BE2C (cell line): Measurements from ENCODE around the gene P2RY13.

Experiments
- DNase-seq: peaks from one replicate; pipeline ENCODE4 v3.0.0-alpha.2; 2020
- H3K27me3 ChIP-seq: fragments of 250-450 bp; sonication (Bioruptor Pico); 2 replicates; pipeline ENCODE4 v1.5.1; 2020; ENCODE audit warnings: mild to moderate bottlenecking
- H3K36me3 ChIP-seq: fragments of 250-450 bp; sonication (Bioruptor Pico); 2 replicates; pipeline ENCODE4 v1.5.1; 2020; ENCODE audit warnings: mild to moderate bottlenecking
- H3K4me1 ChIP-seq: fragments of 250-450 bp; sonication (Bioruptor Pico); 2 replicates; pipeline ENCODE4 v1.5.1; 2020
- H3K4me3 ChIP-seq: 2 replicates; pipeline ENCODE4 v1.5.1; 2011; ENCODE audit warnings: low read depth, low read length
- H3K9me3 ChIP-seq: fragments of 250-450 bp; sonication (Bioruptor Pico); 2 replicates; pipeline ENCODE4 v1.5.1; 2020
- TF ChIP-seq, protein P1 (sequence below): IDR thresholded peaks from 2 replicates; pipeline ENCODE4 v1.5.1; 2012; ENCODE audit warnings: mild to moderate bottlenecking, low read depth, low read length

The P2RY13 gene

GRCh38 chr3:151362751-151363174, 33.4 kb upstream of the P2RY13 start:
- Histone ChIP-seq H3K36me3 (no peaks in the 10 kb centered on the region), H3K4me3 (no peak overlapping the region), H3K27me3 (no peaks in the 10 kb centered on the region), H3K4me1 (no peaks in the 10 kb centered on the region), H3K9me3 (no peaks in the 10 kb centered on the region)
- no peak for DNase-seq
- TF ChIP-seq, protein P1, sequence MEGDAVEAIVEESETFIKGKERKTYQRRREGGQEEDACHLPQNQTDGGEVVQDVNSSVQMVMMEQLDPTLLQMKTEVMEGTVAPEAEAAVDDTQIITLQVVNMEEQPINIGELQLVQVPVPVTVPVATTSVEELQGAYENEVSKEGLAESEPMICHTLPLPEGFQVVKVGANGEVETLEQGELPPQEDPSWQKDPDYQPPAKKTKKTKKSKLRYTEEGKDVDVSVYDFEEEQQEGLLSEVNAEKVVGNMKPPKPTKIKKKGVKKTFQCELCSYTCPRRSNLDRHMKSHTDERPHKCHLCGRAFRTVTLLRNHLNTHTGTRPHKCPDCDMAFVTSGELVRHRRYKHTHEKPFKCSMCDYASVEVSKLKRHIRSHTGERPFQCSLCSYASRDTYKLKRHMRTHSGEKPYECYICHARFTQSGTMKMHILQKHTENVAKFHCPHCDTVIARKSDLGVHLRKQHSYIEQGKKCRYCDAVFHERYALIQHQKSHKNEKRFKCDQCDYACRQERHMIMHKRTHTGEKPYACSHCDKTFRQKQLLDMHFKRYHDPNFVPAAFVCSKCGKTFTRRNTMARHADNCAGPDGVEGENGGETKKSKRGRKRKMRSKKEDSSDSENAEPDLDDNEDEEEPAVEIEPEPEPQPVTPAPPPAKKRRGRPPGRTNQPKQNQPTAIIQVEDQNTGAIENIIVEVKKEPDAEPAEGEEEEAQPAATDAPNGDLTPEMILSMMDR, result no peak

DNA sequence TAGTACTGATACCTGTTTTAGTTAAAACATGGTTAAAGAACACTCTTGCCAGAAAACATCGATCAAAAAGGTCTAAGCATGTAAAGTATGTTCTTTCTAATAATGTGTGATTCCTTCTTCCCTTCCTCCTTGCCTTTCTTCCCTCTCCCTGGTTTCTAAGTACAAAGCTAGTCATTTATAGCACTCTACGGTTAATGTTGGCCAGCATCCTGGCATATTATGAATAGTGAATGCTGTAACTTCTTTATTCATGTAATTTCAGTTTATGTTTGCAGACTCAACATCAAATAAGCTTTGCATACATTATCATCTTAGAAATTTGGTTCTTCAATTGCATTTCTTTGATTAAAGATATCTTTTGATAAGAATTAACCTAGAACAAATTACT, 28.1 kb upstream of the P2RY13 start:
- H3K4me3 ChIP-seq, result no peak overlapping the region
- H3K36me3 ChIP-seq, result peaks cover 4% of the 10 kb centered on the region
- no peaks in the 10 kb centered on the region for H3K4me1 ChIP-seq
- no peak for DNase-seq
- H3K9me3 ChIP-seq, result no peaks in the 10 kb centered on the region
- H3K27me3 ChIP-seq, result no peaks in the 10 kb centered on the region
- TF ChIP-seq, protein P1, result no peak

- Histone ChIP-seq H3K36me3 (peaks cover 4% of the 10 kb centered on the region), H3K9me3 (no peaks in the 10 kb centered on the region), H3K4me1 (no peaks in the 10 kb centered on the region), H3K27me3 (no peaks in the 10 kb centered on the region), H3K4me3 (no peak overlapping the region)
- TF ChIP-seq, protein P1, result no peak
- DNase-seq, result no peak
Measured at GRCh38 chr3:151356794-151357462, 27.6 kb upstream of the P2RY13 start.

DNA sequence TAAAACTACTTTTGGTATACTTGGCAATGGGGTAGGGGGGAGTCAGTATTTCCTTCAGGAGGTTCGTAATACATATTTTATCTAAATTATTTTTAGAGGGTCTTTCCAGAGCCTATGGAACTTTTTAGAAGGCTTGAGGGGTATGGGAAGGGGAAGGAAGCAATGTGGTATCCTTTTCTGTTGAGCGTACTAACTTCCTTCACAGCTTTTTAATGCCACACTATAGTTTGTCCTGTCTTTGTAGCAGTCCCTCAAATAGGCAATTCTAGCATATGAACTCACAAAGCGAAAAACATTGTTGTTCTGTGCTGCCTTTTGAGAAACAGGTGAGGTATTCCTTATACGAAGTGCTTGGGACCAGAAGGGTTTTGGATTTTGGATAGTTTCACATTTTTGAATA, 22.3 kb upstream of the P2RY13 start:
- Histone ChIP-seq H3K4me1 (no peaks in the 10 kb centered on the region), H3K36me3 (peaks cover 6% of the 10 kb centered on the region), H3K27me3 (no peaks in the 10 kb centered on the region), H3K9me3 (no peaks in the 10 kb centered on the region), H3K4me3 (no peak overlapping the region)
- no peak for DNase-seq
- TF ChIP-seq, protein P1, result no peak

DNA sequence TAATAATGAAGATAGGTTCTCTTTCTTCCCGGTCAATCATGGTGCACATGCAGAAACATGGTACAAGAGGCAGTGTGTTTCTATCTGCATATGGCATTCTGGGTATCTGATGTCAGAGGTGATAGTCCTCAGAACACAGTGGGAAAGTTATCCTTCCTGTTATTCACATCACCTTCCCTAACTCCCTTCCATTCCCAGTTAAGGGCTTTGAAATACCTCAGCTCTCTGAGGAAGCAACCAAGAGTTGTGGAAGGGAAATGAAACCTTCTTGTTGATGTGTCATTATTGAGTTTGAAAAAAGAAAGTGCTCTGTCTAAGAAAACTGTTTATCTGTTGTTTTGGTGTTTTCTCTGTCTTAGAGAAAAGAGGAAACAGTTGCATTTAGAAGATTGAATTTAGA, 21.9 kb upstream of the P2RY13 start:
- TF ChIP-seq, protein P1, result no peak
- Histone ChIP-seq H3K9me3 (no peaks in the 10 kb centered on the region), H3K36me3 (peaks cover 6% of the 10 kb centered on the region), H3K4me1 (no peaks in the 10 kb centered on the region), H3K27me3 (no peaks in the 10 kb centered on the region), H3K4me3 (no peak overlapping the region)
- DNase-seq, result no peak

DNA sequence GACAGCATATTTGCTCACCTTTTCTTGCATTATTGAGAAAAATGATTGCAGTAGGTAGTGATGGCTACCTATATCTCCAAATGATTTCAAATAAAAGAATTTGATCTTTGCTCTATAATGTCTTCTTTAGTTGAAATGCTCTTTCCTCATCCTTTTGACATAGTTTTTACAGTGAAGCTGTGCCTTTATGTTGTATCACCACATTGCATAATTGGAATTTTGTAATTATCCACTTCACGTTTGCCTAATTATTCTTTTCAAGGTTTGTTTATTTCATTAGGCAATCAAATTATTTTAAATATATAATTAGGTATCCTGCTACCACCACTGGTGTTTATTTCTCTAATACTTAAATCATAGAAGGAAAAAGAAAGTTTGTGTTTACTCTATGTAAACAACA, 21.3 kb upstream of the P2RY13 start:
- H3K4me1 ChIP-seq, result no peaks in the 10 kb centered on the region
- H3K27me3 ChIP-seq, result no peaks in the 10 kb centered on the region
- peaks cover 2% of the 10 kb centered on the region; the same call in 1 of the 2 replicates for H3K36me3 ChIP-seq
- no peaks in the 10 kb centered on the region for H3K9me3 ChIP-seq
- TF ChIP-seq, protein P1, result no peak
- H3K4me3 ChIP-seq, result no peak overlapping the region
- DNase-seq, result no peak
